SHP77 treated with DMSO at 0.1 percent for 48 hours (cell line): Measurements from ENCODE around the gene FZD2.

Source experiments
- DNase-seq: peaks from one replicate; lab custom pipeline; 2025; lab: John Stamatoyannopoulos, UW

Gene FZD2

GRCh38 chr17:44607836-44608690 lies 50.8 kb downstream of the FZD2 start:
- peak; percentile 87 for DNase-seq

GRCh38 chr17:44608727-44609435 lies 51.6 kb downstream of the FZD2 start:
- no peak for DNase-seq

DNA sequence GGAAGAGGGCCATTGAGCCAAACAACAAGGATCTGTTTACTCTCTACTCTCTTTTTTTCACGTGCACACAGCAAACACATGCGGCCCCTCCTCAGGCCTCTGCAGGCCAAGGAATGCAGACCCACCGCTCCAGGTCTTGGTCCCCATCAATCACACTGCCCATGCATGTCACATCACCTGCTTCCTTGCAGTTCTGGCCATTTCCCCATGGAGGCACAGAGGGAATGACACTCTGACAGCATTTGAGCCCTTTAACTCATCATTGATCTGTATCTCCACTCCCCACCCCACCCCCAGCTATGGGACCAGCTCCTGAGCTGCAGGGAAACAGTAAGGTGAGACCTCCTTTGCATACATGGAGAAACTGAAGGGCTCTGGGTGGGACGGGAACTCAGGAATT lies 53.0 kb downstream of the FZD2 start:
- no peak for DNase-seq
